Fibroblast of lung (primary cell): Measurements from ENCODE around the gene SPATA46.

Source experiments
- EZH2 ChIP-seq: IDR thresholded peaks from 2 replicates; pipeline ENCODE4 v1.5.1; 2012; ENCODE audit warnings: low read length, control low read depth, mild to moderate bottlenecking; ENCODE audit errors: missing control alignments
- TF ChIP-seq, protein P1 (sequence below), 2 donors: IDR thresholded peaks in 1 of 2; conservative IDR thresholded peaks in 1 of 2; 1 replicate in 1 of 2; 2 replicates in 1 of 2; pipeline ENCODE4 v1.5.1; 2011 to 2012; ENCODE audit warnings: low read length in 2 of 2, control low read depth in 1 of 2, inconsistent platforms in 1 of 2, low read depth in 1 of 2, mild to moderate bottlenecking in 1 of 2

DNA sequence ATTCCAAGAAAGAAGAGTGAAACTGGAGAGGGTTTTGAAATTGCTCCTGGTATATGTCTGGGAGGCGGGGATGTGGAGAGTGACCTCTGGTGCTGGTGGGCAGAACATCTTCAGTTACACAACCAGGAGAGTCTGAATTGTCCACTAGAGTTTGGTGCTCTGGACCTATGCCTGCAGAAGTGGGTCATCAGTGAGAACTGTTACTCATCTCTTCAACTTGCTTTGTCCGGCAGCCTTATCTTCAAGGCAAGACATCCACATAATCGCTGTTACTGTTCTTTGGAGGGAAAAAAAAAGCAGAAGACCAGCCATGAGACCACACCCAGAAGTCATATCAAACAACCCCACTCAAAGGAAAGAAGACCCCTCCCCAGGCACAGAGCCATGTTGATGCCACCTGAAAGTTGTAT lies 20.4 kb upstream of the SPATA46 start:
- TF ChIP-seq, protein P1, sequence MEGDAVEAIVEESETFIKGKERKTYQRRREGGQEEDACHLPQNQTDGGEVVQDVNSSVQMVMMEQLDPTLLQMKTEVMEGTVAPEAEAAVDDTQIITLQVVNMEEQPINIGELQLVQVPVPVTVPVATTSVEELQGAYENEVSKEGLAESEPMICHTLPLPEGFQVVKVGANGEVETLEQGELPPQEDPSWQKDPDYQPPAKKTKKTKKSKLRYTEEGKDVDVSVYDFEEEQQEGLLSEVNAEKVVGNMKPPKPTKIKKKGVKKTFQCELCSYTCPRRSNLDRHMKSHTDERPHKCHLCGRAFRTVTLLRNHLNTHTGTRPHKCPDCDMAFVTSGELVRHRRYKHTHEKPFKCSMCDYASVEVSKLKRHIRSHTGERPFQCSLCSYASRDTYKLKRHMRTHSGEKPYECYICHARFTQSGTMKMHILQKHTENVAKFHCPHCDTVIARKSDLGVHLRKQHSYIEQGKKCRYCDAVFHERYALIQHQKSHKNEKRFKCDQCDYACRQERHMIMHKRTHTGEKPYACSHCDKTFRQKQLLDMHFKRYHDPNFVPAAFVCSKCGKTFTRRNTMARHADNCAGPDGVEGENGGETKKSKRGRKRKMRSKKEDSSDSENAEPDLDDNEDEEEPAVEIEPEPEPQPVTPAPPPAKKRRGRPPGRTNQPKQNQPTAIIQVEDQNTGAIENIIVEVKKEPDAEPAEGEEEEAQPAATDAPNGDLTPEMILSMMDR (conservative IDR thresholded peaks at IDR 0.05 in 1 of 2, IDR thresholded peaks at IDR 0.05 in 1 of 2; ENCODE audit: low read depth in 1 of 2, low read length in 2 of 2) = no peak
- TF ChIP-seq EZH2 = no peak
